HG02840 (cell line): ENCODE measurements around the gene DHRS7.
"Not testable (repeated sequence)": the region's sequence is repeated elsewhere in the genome, so short reads cannot be mapped to it uniquely, and the experiment has no call there.

Experiments used
- ATAC-seq: cut with Tn5 transposase; IDR thresholded peaks from one replicate; pipeline ENCODE4 v1.9.1; 2021; ENCODE audit warnings: mild to moderate bottlenecking, moderate library complexity, moderate number of reproducible peaks; ENCODE audit not compliant: unreplicated experiment, low FRiP score

DHRS7 gene

DNA sequence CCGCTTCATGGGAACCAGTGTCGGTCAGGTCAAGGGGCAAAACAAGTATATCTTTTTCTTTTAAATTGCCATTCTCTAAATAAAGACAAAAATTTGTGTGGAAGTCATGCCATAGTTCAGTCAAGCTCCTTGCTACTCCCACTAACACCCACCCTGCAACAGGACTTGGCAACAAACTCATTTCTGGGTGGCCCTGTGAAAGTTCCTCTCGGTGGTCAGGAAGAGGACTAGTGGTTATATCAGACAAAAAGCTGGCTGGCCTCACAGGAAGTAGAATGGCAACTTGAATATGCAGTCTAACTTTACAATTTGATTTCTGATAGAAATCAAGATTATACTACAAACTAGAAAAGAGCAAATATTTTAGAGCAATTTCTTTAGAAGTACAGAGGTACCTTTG lies 11.2 kb downstream of the DHRS7 start:
- ATAC-seq: no peak

DNA sequence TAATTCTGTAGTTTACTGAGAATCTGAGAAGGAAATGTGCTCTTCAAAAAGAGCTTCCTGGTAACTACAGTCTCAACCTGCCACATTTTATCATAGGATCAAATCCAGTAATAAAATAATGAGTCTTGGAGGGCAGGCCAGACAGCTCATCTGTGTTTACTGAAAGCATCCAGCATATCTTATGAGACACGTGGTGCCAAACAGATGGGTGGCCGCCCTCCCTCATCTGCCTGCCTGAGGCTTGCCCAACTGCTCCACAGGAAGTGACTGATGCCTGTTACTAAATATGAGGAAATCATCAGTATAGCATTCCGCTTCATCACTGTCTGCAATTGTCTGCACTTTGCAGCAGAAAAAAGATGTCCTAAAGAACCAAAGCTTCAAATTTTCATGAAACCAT lies 13.5 kb downstream of the DHRS7 start:
- ATAC-seq: peak; percentile 69

DNA sequence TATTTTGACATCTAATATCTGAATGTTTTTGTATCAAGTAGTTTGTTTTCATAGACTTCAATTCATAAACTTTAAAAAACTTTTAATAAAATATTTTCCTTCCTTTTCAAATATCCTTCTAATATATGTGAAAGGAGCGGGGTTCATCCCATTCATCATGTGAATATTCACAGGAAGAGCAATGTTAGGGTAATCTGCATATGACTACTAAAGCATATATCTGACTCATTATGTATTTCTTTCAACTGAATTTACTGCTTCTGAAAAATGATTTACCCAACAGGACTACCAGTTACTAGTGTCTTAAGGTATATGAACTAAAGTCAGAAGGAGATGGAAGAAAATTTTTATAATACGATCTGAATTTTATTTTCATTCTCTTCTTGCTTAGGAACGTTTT lies 30.5 kb downstream of the DHRS7 start:
- ATAC-seq: no peak

DNA sequence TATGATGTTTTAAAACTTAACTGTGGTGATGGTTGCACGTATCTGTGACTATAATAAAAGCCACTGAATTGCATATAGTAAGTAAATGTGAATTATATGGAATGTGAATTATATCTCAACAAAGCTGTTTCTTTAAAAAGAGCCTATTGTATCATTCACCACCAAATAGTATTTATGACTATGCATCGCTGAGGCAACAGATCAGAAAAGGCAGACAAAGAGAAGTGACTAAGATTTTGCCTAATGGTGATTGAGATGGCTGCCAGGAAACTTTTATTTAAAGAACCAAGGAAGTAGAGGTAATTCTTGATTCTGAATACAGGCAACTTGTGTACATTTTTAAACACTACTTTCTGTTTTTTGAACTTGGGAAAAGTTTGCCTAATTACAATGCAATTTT lies 31.7 kb downstream of the DHRS7 start:
- no peak for ATAC-seq

DNA sequence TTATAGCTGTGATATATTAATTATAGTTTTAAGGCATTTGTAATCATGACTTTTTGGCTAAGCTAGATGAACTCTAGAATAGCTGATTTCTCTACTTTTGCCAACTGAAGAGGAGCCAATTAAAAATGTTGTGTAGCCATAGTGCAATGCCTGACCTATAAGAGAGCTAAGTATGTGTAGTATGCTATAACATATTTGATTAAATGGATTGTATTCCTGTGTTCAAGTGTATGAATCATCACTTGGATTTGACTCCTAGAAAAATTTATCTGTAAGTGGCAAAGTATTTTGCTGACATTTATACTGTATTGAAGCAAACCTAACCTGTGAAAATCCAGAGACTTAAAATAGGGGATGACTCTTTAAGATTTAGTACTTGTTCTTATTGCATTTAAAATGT lies 39.3 kb downstream of the DHRS7 start:
- ATAC-seq: no peak

DNA sequence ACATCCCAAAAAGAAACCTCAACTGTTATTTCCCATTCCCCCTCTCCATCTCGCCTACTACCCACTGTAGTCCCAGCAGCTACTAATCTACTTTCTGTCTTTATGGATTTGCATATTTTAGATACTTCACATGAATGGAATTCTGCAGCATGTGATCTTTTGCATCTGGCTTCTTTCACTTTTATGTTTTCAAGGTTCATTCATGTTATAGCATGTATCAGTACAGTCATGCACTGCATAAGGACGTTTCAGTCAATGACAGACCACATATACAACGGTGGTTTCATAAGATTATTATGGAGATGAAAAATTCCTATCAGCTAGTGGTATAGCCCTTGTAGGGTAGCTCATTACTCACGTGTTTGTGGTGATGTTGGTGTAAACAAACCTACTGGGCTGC lies 49.0 kb downstream of the DHRS7 start:
- no peak for ATAC-seq

DNA sequence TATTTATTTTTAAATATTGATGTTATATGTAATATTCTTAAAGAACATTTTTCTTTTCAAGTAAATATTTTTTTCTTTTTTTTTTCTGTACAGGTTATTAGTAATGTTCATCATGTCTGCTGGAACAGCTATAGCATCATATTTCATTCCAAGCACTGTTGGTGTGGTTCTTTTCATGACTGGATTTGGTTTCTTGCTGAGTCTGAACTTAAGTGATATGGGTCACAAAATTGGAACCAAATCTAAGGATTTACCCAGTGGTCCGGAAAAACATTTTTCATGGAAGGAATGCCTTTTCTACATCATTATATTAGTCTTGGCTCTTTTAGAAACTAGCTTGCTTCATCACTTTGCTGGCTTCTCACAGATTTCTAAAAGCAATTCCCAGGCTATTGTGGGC lies 50.3 kb downstream of the DHRS7 start:
- ATAC-seq: no peak

DNA sequence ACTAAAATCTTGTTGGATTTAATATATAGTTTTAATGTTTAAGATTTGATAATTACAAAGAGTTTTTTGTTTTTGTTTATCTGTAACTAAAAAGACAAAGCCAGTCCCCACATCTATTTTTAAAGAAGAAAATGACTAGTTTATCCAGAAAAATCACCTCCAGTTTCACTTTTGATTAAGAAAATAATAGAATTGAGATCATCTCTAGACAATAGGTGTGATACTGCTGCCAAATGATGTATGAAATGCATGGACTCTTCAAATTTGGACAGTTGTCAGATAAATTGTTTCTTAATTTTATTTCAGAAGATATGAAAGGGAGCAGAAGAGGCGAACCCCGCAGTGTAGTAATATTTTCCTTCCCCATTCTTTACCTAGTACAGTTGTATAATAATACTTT lies 53.5 kb downstream of the DHRS7 start:
- ATAC-seq: no peak

DNA sequence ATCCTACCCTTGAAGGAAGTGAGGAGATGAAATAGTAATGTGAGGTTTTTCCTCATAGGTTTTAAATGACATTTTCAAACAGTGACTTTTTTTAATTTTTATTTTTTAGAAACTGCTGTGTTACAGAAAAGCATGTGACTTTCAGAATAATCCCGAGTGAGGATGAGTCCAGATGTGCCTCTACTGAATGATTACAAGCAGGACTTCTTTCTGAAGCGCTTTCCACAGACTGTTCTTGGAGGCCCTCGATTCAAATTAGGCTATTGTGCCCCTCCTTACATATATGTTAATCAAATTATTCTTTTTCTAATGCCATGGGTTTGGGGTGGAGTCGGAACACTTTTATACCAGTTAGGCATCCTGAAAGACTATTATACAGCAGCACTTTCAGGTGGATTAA lies 57.7 kb downstream of the DHRS7 start:
- ATAC-seq: no peak

DNA sequence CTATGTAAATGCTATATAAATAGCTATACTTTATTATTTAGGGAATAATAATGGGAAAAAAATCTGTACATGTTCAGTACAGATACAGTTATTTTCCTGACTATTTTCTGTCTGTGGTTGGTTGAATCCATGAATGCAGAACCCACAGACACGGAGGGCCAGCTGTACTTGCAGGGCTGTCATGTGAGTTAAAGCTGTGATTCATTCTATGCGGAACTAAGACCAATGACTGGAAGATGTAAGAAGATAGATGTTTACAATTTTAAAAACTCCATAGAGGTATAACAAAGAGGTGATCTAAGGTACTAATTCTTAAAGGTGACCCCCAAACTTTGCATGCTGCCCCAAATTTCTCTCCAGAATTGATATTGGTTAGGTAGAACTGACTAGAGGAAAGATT lies 58.9 kb downstream of the DHRS7 start:
- ATAC-seq: no peak

DNA sequence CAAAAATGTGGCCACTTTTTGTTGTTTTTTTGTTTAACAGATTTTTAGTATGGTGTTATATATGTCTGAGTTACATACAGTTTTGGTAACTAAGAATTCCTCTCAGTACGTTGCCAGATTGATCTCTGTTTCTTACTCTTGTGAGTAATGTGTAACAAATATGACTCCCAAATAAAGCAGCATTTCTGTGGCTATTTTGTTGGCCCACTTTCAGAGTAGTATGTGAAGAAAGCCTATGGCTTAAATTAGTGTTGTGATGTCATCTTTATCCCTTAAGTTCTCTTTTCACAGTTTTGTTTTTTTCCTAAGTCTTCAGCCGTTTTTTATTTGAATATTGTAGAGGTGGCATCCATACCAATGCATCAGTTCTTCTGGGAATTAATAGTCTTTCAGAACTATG lies 62.8 kb downstream of the DHRS7 start:
- ATAC-seq: no peak

DNA sequence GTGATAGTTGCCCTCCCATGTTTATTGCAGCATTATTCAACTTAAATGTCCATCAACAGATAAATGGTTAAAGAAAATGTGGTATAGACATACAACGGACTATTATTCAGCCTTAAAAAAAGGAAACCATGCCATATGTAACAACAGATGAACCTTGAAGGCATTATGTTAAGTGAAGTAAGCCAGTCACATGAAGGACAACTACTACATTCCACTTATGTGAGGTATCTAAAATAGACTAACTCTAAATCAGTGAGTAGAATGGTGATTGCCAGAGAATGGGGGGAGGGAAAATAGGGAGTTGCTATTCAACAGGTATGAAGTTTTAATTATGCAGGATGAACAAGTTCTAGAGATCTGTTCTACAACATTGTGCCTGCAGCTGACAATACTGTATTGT lies 63.4 kb downstream of the DHRS7 start:
- no peak for ATAC-seq

DNA sequence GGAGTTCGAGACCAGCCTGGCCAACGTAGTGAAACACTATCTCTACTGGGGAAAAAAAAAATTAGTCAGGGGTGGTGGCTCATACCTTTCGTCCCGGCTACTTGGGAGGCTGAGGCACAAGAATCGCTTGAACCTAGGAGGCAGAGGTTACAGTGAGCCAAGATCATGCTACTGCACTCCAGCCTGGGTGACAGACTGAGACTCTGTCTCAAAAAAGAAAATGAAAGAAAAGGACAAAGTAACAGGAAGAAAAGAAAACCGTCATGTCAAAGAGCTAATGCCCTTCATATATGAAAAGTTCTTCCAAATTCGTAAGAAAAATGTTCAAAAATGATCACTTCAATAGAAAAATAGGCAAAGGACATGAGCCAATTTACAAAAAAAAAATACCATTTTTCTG lies 65.3 kb downstream of the DHRS7 start:
- ATAC-seq: not testable (repeated sequence)

DNA sequence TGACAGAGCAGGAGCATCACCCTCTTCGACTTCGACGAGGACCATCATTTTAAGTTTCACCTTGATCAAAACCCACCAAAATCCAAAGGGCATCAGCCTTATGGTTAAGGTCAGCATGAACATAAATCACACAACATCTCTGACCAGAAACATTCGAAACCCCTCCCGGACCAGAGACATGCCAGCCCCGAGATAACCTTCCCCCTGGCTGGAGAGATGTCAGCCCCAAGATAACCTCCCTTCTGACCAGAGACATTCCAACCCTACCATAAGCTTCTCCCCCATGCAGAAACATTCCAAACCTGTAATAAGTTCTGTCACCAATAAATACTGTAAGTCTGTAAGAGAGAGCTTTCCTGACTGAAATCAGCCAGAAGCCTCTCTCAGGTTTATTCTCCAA lies 67.2 kb downstream of the DHRS7 start:
- ATAC-seq: no peak

DNA sequence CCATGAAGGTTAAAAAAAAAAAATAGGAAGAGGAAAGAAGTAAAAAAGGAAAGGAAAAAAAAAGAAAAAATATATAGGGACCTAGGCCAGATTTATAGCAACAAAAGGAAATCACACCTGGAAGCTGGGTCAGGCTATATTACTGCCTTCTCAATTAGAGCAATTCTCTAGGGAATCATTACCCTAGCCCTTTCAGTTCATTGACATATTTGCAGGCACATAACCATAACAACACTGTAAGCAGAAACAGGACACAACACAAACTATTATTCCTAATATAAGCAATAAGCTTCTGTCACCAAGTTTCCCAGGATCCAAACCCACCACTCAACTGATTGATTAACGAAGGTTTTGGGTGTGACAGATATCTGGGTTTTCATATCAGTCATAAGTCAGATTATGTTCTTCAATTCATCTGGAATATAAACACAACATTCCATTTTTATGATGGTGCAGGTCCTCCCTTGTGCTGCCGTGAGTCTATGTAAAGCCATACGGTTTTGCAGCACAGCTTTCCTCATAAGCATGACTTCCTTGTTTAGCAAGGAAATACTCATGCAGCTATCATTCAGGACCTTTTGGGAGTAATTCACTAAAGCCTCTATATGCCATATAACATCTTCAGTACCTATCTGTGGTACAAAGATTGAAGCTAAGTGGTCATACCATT lies 69.3 kb downstream of the DHRS7 start:
- no peak for ATAC-seq

DNA sequence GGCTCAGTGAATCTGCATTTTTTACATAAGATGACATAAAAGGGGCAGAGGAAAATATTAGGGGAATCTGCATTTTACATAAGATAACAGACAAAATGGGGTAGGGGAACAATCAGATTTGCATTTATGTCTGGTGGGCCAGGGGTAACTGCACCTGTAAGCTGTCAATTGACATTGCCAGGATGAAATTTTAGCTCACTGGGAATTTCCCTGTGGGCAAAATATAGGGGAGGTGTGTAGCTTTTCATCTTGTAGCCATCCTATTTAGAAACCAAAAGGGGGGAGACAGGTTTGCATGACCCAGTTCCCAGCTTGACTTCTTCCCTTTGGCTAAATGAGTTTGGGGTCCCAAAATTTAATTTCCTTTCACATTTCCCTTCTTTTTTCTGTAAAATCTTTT lies 70.0 kb downstream of the DHRS7 start:
- ATAC-seq: no peak

DNA sequence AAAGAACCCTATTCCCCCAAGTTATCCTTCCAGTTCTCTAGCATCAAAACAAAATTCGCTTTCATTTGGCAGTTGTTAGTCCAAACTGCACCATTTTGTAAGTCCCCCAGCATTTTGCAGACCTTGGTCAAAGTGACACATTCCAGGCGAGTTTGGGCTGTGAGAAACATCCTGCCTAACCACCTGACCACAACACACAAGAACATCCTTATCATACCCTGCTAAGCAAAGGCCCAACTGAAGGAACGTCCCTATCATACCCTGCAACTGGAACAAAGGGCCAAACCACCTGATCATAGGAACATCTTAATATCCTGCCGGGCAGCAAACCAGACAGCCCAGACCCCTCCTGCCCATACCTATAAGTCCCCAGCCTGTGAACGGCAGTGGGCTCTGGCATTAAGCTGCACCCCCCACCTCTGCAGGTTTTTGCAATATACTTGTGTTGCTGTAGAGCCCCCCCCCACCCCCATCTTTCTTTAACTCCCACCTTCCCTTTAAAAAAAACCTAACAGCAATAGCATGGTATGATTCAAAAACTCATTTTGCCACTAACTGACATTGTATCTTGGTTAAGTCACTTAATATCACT lies 70.8 kb downstream of the DHRS7 start:
- ATAC-seq: no peak
